Neural cell (in vitro differentiated cells): ENCODE data around the gene RC3H2. TPM values are rescaled to one million over a fixed set of nuclear protein-coding genes. Genes with fewer than 3 reads are reported as not detected.

Experiments
- H2AFZ ChIP-seq: fragments of 200-600, 300-800 bp; sonication (generic), shearing (Covaris generic); 2 replicates; pipeline ENCODE4 v1.6.0; 2014; ENCODE audit warnings: low read depth, mild to moderate bottlenecking, antibody characterized with exemption, low read length, moderate library complexity
- H3F3A ChIP-seq: fragments of 200-600 bp; shearing (Covaris generic); 2 replicates; pipeline ENCODE4 v1.6.1; 2016; ENCODE audit warnings: mild to moderate bottlenecking, moderate library complexity, mixed read lengths, antibody characterized with exemption, low read length; ENCODE audit not compliant: insufficient read depth, poor library complexity, severe bottlenecking
- H3K27ac ChIP-seq: fragments of 200-600, 300-800 bp; sonication (generic), shearing (Covaris generic); 2 replicates; pipeline ENCODE4 v1.5.1; 2014; ENCODE audit warnings: mild to moderate bottlenecking, low read length, moderate library complexity
- H3K27me3 ChIP-seq: fragments of 300-800, 200-600 bp; sonication (generic), shearing (Covaris generic); 2 replicates; pipeline ENCODE4 v1.6.0; 2014; ENCODE audit warnings: mild to moderate bottlenecking, low read depth, low read length, moderate library complexity; ENCODE audit not compliant: insufficient read depth
- H3K36me3 ChIP-seq: fragments of 300-800, 200-600 bp; sonication (generic), shearing (Covaris generic); 2 replicates; pipeline ENCODE4 v1.5.1; 2014; ENCODE audit warnings: mild to moderate bottlenecking, antibody characterized with exemption, low read length, moderate library complexity; ENCODE audit not compliant: insufficient read depth
- H3K4me2 ChIP-seq: fragments of 300-800, 200-600 bp; sonication (generic), shearing (Covaris generic); 2 replicates; pipeline ENCODE4 v1.6.0; 2014; ENCODE audit warnings: mild to moderate bottlenecking, low read length
- H3K4me3 ChIP-seq: fragments of 300-800, 200-600 bp; sonication (generic), shearing (Covaris generic); 2 replicates; pipeline ENCODE4 v1.5.1; 2014; ENCODE audit warnings: mild to moderate bottlenecking, low read length, moderate library complexity
- H3K79me2 ChIP-seq: fragments of 200-600 bp; shearing (Covaris generic); replicated peaks from 2 replicates; pipeline ENCODE4 v1.6.0; 2014; ENCODE audit warnings: mild to moderate bottlenecking, low read length, moderate library complexity; ENCODE audit not compliant: insufficient read depth
- H3K9ac ChIP-seq: fragments of 300-800, 200-600 bp; sonication (generic), shearing (Covaris generic); 2 replicates; pipeline ENCODE4 v1.6.1; 2016; ENCODE audit warnings: mild to moderate bottlenecking, low read length, mixed read lengths
- H3K9me2 ChIP-seq: fragments of 200-600 bp; shearing (Covaris generic); 2 replicates; pipeline ENCODE4 v1.6.1; 2016; ENCODE audit warnings: mild to moderate bottlenecking, low read length, mixed read lengths; ENCODE audit not compliant: insufficient read depth
- H3K9me3 ChIP-seq: fragments of 200-600, 300-800 bp; sonication (generic), shearing (Covaris generic); 2 replicates; pipeline ENCODE4 v1.6.1; 2016; ENCODE audit warnings: mild to moderate bottlenecking, mixed run types, low read length, moderate library complexity, mixed read lengths
- H4K20me1 ChIP-seq: fragments of 200-600 bp; shearing (Covaris generic); 2 replicates; pipeline ENCODE4 v1.6.1; 2016; ENCODE audit warnings: mild to moderate bottlenecking, mixed run types; ENCODE audit not compliant: insufficient read depth
- EP300 ChIP-seq: fragments of 450-650 bp; conservative IDR thresholded peaks from 2 replicates; pipeline ENCODE4 v1.6.1; 2014; ENCODE audit warnings: antibody characterized with exemption, mild to moderate bottlenecking, moderate library complexity; ENCODE audit not compliant: poor library complexity, severe bottlenecking
- EZH2 ChIP-seq: fragments of 200-600, 300-800 bp; shearing (Covaris generic), sonication (generic); IDR thresholded peaks from 2 replicates; pipeline ENCODE4 v1.6.1; 2014; ENCODE audit warnings: antibody characterized with exemption, low read length, borderline replicate concordance, mild to moderate bottlenecking; ENCODE audit not compliant: insufficient read depth, poor library complexity, severe bottlenecking
- MXI1 ChIP-seq: fragments of 450-650 bp; conservative IDR thresholded peaks from 2 replicates; pipeline ENCODE4 v1.6.1; 2014; ENCODE audit warnings: antibody characterized with exemption, mild to moderate bottlenecking; ENCODE audit not compliant: poor library complexity, severe bottlenecking
- POLR2AphosphoS5 ChIP-seq: IDR thresholded peaks from 2 replicates; pipeline ENCODE4 v1.6.1; 2012
- RAD21 ChIP-seq: fragments of 450-650 bp; conservative IDR thresholded peaks from 2 replicates; pipeline ENCODE4 v1.6.1; 2014; ENCODE audit warnings: antibody characterized with exemption, mild to moderate bottlenecking, moderate library complexity
- REST ChIP-seq: IDR thresholded peaks from 2 replicates; pipeline ENCODE4 v1.6.1; 2012; ENCODE audit warnings: borderline replicate concordance
- SMC3 ChIP-seq: fragments of 450-650 bp; conservative IDR thresholded peaks from 2 replicates; pipeline ENCODE4 v1.6.1; 2014; ENCODE audit warnings: antibody characterized with exemption, mild to moderate bottlenecking, moderate library complexity; ENCODE audit not compliant: poor library complexity
- TAF1 ChIP-seq: IDR thresholded peaks from 2 replicates; pipeline ENCODE4 v1.6.1; 2012; ENCODE audit warnings: low read depth
- polyA plus RNA-seq: library from polyadenylated mRNA; depleted of rRNA; stranded (reverse); fragments of >200 nt; gene quantifications from 2 replicates; pipeline ENCODE4 v1.2.3, GENCODE V29; 2014
- TF ChIP-seq, protein P1 (sequence below): fragments of 450-650 bp; IDR thresholded peaks from 2 replicates; pipeline ENCODE4 v1.5.1; 2014; ENCODE audit warnings: antibody characterized with exemption, mild to moderate bottlenecking, moderate library complexity; ENCODE audit not compliant: poor library complexity, severe bottlenecking

RC3H2 gene
- polyA plus RNA-seq, 1 donor from 2014 or later, result 34.8 TPM

GRCh38 chr9:122922713-122923112, 17.6 kb upstream of the RC3H2 start:
- Histone ChIP-seq H4K20me1 (no peaks in the 10 kb centered on the region), H3K36me3 (no peaks in the 10 kb centered on the region), H3K9me3 (no peaks in the 10 kb centered on the region), H3K4me2 (no peak overlapping the region), H3K27me3 (no peaks in the 10 kb centered on the region), H3F3A (no peaks in the 10 kb centered on the region), H2AFZ (no peak overlapping the region), H3K9ac (no peak overlapping the region), H3K79me2 (peaks cover 12% of the 10 kb centered on the region), H3K27ac (no peak overlapping the region), H3K9me2 (no peaks in the 10 kb centered on the region), H3K4me3 (no peak overlapping the region)
- TF ChIP-seq, protein P1, sequence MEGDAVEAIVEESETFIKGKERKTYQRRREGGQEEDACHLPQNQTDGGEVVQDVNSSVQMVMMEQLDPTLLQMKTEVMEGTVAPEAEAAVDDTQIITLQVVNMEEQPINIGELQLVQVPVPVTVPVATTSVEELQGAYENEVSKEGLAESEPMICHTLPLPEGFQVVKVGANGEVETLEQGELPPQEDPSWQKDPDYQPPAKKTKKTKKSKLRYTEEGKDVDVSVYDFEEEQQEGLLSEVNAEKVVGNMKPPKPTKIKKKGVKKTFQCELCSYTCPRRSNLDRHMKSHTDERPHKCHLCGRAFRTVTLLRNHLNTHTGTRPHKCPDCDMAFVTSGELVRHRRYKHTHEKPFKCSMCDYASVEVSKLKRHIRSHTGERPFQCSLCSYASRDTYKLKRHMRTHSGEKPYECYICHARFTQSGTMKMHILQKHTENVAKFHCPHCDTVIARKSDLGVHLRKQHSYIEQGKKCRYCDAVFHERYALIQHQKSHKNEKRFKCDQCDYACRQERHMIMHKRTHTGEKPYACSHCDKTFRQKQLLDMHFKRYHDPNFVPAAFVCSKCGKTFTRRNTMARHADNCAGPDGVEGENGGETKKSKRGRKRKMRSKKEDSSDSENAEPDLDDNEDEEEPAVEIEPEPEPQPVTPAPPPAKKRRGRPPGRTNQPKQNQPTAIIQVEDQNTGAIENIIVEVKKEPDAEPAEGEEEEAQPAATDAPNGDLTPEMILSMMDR, result no peak

DNA sequence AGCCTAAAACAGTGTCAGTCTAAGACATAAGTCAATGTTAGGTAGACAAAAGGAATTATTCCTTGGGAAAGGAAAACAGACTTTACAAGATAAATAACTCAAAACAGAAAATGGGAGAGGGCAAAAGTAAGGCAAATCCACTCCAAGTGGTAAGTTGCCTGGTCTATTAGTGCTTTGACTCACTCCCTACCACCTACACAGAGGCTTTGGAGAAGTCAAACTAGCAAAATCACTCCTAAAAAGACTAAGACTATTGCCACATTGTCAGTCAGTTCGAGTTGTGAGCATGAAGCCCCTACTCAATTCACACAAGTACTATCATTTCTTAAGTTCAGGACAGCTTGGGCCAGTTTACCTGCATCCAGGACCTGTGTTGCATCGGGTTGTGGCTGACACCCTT, 13.2 kb upstream of the RC3H2 start:
- no peak for TF ChIP-seq TAF1
- TF ChIP-seq RAD21, result no peak
- no peak for TF ChIP-seq MXI1
- TF ChIP-seq EZH2, result no peak
- TF ChIP-seq, protein P1, result no peak
- TF ChIP-seq SMC3, result no peak
- TF ChIP-seq EP300, result no peak
- no peak for TF ChIP-seq POLR2AphosphoS5
- no peak for TF ChIP-seq REST

More for the DNA sequence above, 13.2 kb upstream of the RC3H2 start:
- Histone ChIP-seq H3K4me3 (no peak overlapping the region), H3K4me2 (no peak overlapping the region), H3K36me3 (no peaks in the 10 kb centered on the region), H3K9me2 (no peaks in the 10 kb centered on the region), H3K9ac (no peak overlapping the region), H3K27me3 (no peaks in the 10 kb centered on the region), H3F3A (no peaks in the 10 kb centered on the region), H3K27ac (no peak overlapping the region), H3K9me3 (no peaks in the 10 kb centered on the region), H4K20me1 (no peaks in the 10 kb centered on the region), H3K79me2 (peaks cover 6% of the 10 kb centered on the region), H2AFZ (no peak overlapping the region)
